Middle frontal gyrus (tissue), 1 donor: ENCODE measurements around the gene MS4A15.

Experiments used
- DNase-seq: peaks from one replicate; pipeline ENCODE4 v3.0.0-alpha.2; 2015; ENCODE audit warnings: low spot score; ENCODE audit errors: extremely low spot score

The MS4A15 gene

DNA sequence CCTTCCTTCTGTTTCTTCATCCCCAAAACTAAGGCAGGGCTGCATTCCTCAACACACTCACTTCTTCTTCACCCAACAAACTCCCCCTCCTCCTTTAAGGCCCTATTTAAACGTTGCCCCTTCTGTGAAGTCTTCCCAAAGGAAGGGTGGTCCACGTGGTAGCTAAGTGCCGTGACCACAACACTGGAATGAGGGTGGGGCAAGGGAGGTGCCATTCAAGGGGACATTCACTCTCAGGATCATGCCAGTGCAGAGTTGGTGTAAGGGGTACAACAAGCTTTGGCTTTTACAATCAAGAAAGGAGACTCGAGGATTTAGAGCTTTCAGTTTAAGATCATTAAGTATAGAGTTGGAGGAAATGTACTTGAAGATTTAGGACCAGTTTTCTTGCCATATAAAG lies 20.4 kb downstream of the MS4A15 start:
- no peak for DNase-seq

DNA sequence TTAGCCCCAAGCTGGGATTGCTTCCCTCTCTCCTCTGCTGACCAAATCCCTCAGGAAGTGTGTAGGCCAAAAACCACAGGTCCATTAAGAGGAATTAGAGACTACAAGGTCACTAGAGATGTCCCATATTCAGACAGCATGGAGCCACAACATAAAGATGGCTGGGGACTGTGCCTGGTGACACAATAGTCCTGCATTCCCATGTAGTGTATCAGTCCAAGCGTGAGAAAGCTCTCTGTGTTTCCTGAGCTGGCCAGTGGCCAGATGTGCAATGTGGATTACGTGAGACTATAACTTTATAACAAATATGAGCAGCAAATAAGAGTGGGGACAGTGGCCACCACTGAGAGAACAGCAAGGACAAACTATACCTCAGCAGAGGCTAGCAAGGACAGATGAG lies 20.9 kb downstream of the MS4A15 start:
- DNase-seq, result no peak

DNA sequence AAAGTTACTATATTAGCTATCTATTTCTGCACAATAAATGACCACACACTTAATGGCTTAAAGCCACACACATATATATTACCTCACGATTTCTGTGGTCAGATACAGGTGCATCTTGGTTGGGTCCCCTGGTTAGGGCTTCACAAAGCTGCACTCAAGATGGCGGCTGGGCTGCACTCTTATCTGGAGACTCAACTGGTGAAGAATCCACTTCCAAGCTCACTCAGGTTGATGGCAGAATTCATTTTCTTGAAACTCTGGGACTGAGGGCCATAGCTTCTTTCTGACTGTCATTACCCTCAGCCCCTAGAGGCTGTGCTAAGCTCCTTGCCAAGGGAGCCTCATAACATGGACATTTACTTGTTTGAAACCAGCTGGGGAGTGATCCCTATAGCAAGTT lies 23.4 kb downstream of the MS4A15 start:
- DNase-seq, result no peak

DNA sequence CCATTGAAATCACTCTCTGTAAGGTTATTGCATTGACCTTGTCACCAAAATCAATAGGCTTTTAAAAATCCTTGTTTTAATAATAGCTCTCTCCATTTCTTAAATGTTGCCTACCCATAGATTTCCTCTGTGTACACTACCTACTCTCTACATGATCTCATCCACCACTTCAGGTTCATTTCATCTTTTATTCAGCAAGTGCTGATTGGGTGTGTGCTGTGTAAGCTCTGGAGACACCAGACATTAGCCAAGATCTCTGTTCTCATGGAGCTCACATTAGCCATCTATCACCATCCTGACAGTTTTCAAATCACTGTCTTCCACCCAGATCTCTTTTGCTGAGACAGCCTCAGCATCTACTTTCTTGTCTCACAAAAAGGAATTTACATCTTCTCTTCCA lies 24.1 kb downstream of the MS4A15 start:
- no peak for DNase-seq

DNA sequence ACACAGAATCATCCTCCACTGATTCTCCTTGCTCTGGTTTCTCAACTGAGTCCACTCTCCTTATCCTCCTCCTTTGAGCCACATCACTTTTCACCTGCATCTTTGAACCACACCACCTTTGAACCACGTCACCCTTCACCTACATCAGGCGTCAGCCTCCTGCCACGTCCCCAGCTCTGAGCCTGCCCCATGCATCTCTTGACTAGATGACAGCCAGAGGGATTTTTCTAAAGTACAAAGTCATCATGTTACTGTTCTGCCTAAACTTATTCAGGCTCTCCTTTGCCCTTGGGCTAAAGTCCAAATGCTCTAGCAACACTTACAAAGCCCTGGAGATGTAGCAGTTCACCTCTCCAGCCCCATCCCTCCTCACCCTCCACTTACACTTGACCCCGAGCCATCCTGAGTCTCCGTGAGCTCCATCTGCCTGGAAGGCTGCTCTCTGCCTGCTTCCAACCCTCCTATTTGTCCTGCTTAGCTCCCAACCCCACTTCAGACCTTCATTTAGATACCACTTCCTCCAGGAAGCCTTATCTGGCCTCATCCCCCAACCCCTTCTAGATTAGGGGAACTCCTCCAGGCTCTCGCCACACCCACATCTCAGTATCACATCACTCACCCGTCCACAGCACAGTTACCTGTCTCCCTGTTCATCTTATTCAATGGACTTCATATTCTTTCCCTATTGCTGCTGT lies 24.8 kb downstream of the MS4A15 start:
- DNase-seq, result no peak

DNA sequence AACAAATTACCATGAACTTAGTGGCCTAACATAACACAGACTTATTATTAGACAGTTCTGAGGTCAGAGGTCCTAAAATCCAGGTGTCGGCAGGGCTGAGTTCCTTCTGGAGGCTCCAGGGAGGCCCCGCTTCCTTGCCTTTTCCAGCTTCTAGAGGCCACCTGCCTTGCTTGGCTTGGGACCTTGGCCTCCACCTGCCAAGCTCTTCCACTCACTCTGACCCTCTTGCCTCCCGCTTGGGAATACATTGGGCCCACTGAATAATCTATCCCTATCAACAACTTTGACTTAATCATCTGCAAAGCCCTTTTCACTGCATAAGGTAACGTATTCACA lies 25.3 kb downstream of the MS4A15 start:
- DNase-seq, result no peak

DNA sequence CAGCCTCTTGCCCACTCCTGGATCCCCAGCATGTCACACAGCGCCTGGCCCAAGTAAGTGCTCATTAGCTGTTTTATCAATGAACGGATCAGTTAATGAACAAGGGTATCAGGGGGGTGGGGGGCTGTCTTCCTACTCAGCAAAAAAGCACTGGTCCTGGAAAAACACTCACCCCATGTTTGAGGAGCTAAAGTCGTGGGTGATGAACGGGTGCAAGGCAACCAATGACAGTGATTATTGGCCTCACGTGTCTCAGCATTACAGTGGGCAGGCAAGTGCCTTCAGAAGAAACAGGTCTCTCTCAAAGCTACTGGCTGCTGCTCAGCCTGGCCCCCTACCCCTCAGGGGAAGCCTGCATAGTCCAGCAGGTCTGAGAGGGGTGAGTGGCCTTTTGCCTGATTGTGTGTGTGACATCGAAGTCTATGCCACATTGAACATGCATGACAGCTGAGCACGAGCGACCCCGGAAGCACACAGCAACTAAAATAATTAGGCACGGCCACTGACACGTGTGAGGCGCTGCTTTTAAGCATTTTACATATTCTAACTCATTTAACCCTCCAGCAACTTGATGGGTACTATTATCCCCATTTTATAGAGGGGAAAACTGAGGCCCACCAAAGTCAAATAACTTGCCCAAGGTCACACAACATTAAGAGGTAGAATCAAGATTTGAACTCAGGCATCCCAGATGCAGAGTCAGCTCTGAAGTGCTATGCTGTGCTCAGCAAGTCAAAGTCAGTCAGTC lies 25.9 kb downstream of the MS4A15 start:
- no peak for DNase-seq

DNA sequence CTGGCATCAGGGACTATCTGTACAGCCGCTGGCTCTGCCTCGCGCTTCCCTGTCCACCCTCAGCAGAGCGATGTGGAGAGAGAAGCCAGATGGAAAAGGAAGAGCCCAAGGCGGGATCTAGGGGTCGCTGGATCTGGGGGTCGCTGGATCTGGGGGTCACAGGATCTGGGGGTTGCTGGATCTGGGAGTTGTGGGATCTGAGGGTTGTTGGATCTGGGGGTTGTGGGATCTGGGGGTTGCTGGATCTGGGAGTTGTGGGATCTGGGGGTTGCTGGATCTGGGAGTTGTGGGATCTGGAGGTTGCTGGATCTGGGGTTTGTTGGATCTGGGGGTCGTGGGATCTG lies 26.4 kb downstream of the MS4A15 start:
- DNase-seq, result no peak

DNA sequence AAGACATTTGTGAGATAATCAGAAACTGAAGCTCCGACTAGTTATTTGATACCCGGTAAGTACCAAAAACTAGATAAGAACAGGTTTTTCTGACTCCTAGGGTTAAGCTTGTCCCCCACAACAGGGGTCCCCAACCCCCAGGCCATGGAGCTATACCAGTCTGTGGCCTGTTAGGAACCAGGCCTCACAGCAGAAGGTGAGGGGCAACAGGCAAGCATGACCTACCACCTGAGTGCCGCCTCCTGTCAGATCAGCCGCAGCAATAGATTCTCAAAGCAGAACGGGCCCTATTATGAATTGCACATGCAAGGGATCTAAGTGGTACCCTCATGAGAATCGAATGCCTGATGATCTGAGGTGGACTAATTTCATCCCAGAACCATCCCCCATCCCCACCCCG lies 27.2 kb downstream of the MS4A15 start:
- no peak for DNase-seq

DNA sequence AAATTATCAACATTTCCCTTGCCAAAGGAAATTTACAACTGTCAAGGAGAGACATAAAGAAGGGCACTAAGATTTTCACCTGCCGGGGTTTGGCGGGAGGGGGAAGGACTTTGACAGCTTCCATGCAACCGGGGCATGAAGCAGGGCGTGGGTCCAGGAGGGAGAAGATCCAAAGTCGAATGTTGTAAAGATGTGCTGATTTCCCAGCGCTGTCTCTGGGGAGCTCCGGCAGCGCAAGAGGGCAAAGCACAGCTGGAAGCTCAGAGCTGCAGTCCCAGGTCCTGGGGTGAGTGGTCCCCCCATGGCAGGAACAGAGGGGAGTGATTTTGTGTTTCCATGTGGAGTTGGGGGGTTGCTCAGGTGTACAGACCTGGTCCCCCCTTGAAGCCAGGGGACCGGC lies 28.5 kb downstream of the MS4A15 start, which contains the start of gene MS4A10:
Gene MS4A10 (plus strand): TSS at position 198 of the 400 bp plus-strand sequence. CDS start 5,003 bp downstream, outside the sequence.
- no peak for DNase-seq

DNA sequence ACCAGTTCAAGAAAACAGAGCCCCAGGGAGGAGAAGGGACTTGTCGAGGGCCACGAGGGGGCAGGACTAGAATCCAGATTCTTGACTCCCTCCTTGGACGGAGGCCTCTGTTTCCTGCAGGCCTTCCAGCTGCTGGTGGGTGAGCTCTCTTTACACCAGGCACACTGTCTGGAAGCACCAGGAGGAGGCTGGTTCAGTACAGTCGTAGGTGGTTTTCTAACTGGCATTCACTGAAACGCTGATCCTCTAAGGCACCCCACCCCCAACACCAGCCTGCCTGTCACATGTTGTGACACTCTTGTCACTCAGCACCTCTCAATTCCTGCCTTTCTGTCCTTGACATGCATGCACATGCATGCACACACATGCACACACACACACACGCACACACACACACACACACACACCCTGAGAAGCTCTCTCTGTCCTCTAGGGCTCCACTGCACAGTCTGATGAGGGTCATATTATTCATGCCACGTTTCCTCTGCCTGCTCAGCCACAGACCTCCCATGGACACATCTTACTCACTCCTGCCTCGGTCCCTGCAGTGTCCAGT lies 29.2 kb downstream of the MS4A15 start:
- DNase-seq, result no peak

DNA sequence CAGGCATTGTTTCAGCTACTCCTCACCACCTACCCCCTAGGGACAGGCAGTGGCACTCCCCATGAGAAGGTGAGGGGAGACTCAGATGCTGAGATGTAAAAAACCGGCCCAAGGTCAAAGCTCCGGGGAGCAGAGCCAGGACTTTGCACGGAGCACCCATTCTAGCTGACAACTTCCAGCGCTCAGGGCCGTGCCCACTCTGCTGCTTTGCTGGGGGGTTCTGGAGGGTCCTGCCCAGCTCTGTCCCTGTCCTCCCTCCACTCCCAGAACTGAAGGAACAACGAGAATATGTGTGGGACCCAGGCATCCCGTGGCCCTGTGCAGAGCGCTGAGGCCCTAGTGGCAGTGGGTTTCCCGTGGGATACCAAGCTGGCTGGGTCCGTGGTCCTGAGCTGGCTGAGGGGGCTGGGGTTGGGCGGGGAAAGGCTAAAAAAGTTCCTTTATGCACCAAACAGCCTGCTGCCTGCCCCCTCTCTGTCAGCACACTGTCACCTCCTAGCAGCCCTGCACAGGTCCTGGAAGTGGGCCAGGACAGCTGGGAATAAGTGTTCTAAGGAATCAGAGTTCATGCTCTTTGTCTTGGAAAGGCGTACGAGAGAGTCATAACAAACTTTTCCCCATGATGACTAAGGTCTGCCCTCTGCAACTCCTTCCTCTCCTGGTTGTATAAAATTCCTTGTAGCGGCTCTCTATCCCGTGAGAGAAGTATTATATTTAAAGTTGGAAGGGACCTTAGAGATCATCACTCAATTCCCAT lies 30.3 kb downstream of the MS4A15 start:
- DNase-seq, result no peak

DNA sequence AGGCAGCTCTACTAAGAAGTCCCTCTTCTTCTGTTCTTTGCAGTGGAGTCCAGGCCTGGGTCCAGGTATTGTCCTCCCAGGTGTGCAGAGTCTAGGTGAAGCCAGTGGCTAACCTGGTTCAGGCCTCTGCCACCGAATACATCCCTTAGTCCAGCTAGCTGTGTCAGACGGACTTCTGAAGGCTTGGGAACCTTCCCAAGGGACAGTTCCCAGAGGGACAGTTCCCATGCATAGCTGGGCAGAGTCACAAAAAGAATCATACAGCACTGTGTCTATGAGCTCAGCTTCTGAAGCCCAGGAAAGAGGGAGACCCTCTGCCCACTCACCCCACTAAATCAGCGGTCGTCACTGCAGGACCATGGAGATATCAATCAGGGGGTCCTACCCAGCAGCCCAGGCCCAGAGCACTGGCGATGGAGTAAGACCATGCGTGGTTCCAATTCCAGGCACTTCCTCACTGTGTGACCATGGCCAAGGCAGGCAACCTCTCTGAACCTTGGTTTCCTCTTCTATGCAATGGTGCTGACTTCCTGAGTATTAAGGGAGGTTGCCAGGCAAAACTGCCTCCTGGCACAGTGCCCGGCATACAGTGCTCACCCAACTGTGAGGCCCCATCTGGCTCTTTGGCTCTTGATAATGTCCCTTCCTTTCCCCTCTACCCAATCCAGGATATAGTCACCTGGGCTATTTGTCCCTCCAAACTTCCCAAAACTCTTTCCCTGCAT lies 31.9 kb downstream of the MS4A15 start:
- no peak for DNase-seq

DNA sequence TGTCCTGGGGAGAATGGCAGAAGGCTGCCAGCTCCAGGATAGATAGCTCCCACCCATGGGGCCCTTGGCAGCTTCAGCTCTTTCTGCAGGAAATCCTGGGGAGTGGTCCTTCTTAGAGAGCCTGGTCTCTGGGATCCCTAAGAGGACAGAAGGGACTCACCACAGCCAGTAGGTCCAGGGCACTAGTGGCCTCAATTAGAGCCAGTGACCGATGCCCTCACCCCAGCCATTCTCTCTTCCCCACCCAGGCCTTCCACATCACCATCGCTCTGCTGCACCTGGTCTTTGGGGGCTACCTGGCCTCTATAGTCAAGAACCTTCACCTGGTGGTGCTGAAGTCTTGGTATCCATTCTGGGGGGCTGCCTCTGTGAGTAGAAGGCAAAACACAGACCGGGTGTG lies 34.1 kb downstream of the MS4A15 start:
- DNase-seq, result no peak

DNA sequence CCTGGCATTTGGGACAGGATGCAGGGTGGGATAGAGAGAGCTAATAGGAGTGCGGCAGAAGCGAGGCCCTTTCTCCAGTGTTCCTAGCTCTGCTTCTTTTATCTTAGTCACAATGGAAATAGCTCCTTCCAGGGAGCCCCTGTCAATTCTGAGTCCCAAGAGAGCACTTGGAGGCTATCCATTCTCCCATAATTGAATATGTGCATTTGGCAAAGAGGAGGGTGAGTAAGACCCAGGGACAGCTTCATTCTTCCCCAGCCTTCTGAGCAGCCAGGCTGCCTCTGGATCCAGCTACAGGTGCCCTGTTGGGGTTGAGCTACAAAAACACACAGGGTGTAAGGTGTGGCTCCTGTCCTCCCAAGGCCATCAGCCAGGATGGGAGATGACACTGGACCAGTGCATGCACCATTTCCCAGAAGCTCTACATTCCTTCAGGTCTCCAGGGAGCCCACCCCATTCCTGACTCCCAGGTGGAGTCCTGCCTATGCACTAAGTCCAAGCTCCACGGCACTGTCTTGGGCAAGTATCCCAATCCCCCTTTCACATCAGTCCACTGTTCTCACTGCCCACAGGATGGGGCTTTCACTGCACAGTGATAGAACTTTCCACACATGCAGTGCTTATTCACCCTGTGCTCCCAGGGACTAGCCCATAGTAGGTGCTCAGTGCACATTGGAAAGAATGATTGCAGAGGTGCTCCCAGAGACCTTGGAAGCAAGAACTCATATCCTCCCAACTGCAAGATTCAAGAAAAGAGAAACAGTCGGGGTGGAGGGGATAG lies 34.7 kb downstream of the MS4A15 start:
- DNase-seq, result no peak

DNA sequence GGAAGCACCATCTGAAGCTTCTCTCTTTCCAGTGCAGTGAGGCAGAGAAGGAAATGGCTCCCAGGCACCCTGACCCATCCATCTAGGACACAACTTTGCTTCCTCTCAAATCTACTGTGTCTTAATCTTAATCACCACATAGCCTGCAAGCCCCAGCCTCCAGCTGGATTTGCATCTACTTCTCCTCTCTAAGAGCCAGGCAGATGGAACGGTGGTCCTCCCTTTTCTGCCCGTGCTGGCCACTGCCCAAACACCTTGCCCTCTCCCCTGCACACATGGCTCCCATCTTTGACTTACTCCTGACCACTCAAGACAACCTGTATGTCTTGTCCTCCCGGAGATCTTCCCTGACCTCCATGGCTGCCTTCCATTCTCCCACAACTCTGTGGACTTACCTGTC lies 35.9 kb downstream of the MS4A15 start:
- DNase-seq, result no peak

DNA sequence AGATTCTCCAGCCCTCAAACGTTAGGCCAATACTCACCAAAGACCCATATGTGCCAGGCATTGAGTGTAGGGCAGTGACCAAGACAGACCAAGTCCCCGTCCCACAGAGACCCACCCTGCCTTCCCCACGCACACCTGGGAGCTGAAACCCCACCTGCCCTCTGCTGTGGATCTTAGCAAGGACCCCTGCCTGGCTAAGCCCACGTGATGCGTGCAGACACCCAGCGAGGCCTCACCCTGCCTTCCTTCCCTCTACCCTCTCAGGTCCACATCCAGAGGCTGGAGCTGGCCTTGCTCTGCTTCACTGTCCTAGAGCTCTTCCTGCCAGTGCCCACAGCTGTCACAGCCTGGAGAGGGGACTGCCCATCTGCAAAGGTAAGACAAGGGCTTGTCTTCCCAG lies 38.6 kb downstream of the MS4A15 start:
- no peak for DNase-seq

DNA sequence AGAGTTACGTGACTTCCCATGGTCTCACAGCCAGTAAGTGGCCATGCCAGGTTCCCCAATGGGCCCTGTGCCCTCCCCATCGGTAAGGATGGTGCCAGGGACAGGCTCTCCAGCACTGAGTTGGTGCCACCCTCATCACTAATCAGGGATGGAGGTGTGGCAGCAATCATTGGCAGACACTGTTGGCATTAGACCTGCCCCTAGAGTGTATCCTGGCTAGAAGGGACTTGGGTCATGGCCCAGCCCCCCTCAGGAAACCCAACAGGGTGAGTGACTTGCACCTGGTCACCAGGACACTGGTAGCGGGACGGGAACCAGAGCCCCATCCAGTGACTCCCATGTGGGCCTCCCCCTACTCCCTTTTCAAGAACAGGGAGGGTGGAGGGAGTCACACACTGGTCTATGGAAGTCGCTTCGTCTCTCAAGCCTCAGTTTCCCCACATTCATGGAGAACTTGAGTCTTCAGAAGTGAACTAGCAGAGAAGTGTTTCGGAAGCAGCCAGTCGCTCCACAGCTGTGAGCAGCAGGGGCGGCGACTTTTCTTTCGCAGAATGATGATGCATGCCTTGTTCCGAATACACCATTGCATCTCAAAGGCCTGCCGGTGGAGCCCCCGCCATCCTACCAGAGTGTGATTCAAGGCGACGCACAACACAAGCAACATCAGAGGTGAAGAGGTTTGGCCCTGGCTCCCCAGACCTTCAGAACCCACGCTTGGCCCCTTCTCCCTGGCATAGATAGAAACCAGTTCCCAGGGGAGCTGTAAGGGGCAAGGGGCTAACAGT lies 41.4 kb downstream of the MS4A15 start:
- no peak for DNase-seq

DNA sequence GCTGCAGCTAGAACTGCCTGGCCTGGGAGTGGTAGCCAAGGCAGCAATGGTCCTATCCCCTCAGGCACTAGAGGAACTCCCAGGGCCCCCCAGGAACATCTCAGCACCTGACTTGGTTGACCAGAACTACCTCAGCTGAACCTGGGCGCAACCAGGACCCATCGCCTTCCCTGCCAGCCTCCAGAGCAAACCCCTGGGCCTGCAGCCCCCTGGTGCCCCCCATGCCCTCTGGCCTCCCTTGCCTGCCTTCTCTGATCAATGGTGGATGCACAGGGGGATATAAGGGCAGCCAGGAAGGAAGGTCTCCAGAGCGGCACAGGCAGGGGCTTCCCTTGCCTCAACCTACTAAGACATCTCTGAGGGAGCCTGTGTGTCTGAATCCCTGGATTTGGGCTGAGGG lies 42.0 kb downstream of the MS4A15 start:
- no peak for DNase-seq

DNA sequence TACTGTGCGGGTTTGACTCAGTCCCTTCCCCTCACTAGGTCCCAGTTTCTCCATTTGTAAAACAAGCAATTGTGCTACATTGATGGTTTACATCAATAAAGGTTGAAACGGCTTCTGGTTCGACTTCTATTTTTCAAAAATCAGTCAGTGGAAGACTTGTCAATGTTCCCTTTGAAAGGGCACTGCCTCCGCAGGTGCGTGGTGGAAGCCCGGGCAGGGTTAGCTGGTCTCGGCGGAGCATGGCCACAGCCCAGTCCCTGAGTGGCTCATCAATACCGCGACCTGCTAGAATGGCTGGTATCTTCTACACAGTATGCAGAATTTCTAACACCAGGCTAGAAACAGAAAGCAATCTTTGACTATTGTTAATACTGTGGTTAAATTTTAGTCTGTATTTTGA lies 44.5 kb downstream of the MS4A15 start:
- no peak for DNase-seq
